A549 (cell line): Measurements from ENCODE around the gene CFAP77. TPM values are rescaled to one million over a fixed set of nuclear protein-coding genes. Genes with fewer than 3 reads are reported as not detected.
"Not testable (repeated sequence)": the region's sequence is repeated elsewhere in the genome, so short reads cannot be mapped to it uniquely, and the experiment has no call there.

Source experiments
- ATAC-seq, 2 experiments: fragments of 200-7000 bp in 1 of 2; fragments of >200 bp in 1 of 2; cut with Nextera tagmentation in 1 of 2; cut with Tn5 transposase in 1 of 2; 3 replicates each; pipeline versions ENCODE4 v1.8.0 to v1.9.1; 2018 to 2020; ENCODE audit warnings: mild to moderate bottlenecking in 1 of 2, moderate library complexity in 1 of 2
- CTCF ChIA-PET: fragments of 300-600 bp; sonication (Branson Sonifier 250); formaldehyde crosslinking; extraction: SDS; loops from one replicate; lab custom pipeline; 2021; ENCODE audit warnings: antibody characterized with exemption, inconsistent platforms; lab: Yijun Ruan, JAX
- POLR2A ChIA-PET: fragments of 350-600 bp; formaldehyde crosslinking; extraction: SDS; loops from one replicate; lab custom pipeline; 2021; ENCODE audit warnings: antibody characterized with exemption, inconsistent platforms; lab: Yijun Ruan, JAX
- DNase-seq, 2 experiments: peaks; one replicate each; pipeline versions ENCODE4 v3.0.0 to v3.0.0-alpha.2; 2011 to 2016; ENCODE audit warnings: low read depth in 1 of 2, low spot score in 1 of 2
- FAIRE-seq: peaks from 2 replicates; lab custom pipeline; 2011; peaks lifted over from hg19 to GRCh38; lab: Jason Lieb, UNC
- H3K27ac ChIP-seq, 2 experiments: fragments of >200 bp; sonication (Bioruptor Twin); formaldehyde crosslinking; 3 replicates each; pipeline ENCODE4 v1.5.1; 2016 to 2017
- H3K4me1 ChIP-seq: fragments of >200 bp; sonication (Bioruptor Twin); formaldehyde crosslinking; 3 replicates; pipeline ENCODE4 v1.6.1; 2016
- H3K4me2 ChIP-seq: fragments of >200 bp; sonication (Bioruptor Twin); formaldehyde crosslinking; 3 replicates; pipeline ENCODE4 v1.6.1; 2016
- H3K4me3 ChIP-seq: fragments of >200 bp; sonication (Bioruptor Twin); formaldehyde crosslinking; 3 replicates; pipeline ENCODE4 v1.5.1; 2016
- H3K9me3 ChIP-seq: fragments of >200 bp; sonication (Bioruptor Twin); formaldehyde crosslinking; 3 replicates; pipeline ENCODE4 v1.6.1; 2016
- ATOH8 ChIP-seq: fragments of 250-450 bp; sonication (Bioruptor Pico); IDR thresholded peaks from 2 replicates; pipeline ENCODE4 v1.5.0; 2020; ENCODE audit warnings: low read depth, mild to moderate bottlenecking, moderate library complexity
- BCL3 ChIP-seq: fragments of >200 bp; sonication (Bioruptor Twin); formaldehyde crosslinking; IDR thresholded peaks from 3 replicates; pipeline ENCODE4 v1.6.1; 2016
- BHLHE40 ChIP-seq: IDR thresholded peaks from 2 replicates; pipeline ENCODE4 v1.6.1; 2012; ENCODE audit warnings: low read depth, low read length, inconsistent platforms
- CHD2 ChIP-seq: fragments of 150-350 bp; IDR thresholded peaks from 2 replicates; pipeline ENCODE4 v1.6.1; 2014; ENCODE audit warnings: low read length; ENCODE audit not compliant: partially characterized antibody
- EHF ChIP-seq: fragments of 250-450 bp; sonication (Bioruptor Pico); IDR thresholded peaks from 2 replicates; pipeline ENCODE4 v1.5.0; 2020; ENCODE audit warnings: mild to moderate bottlenecking
- EHMT2 ChIP-seq: fragments of 200-600 bp; sonication (generic); IDR thresholded peaks from 2 replicates; pipeline ENCODE4 v1.6.1; 2016; ENCODE audit warnings: antibody characterized with exemption, low read depth, mild to moderate bottlenecking, moderate library complexity
- FOSB ChIP-seq: fragments of 250-450 bp; sonication (Bioruptor Pico); IDR thresholded peaks from 2 replicates; pipeline ENCODE4 v1.5.0; 2020; ENCODE audit warnings: mild to moderate bottlenecking, moderate library complexity
- FOSL2 ChIP-seq, 2 experiments: fragments of 450-650 bp in 1 of 2; fragments of >200 bp in 1 of 2; sonication (Bioruptor Twin) in 1 of 2; formaldehyde crosslinking; IDR thresholded peaks; 2 replicates each; pipeline versions ENCODE4 v1.5.0 to v1.6.1; 2016 to 2020; ENCODE audit warnings: mild to moderate bottlenecking in 1 of 2, moderate library complexity in 1 of 2
- HDAC2 ChIP-seq: fragments of 200-600 bp; sonication (generic); IDR thresholded peaks from 2 replicates; pipeline ENCODE4 v1.6.1; 2016
- HES2 ChIP-seq: fragments of >200 bp; sonication (Bioruptor Twin); formaldehyde crosslinking; IDR thresholded peaks from 2 replicates; pipeline ENCODE4 v1.6.1; 2016
- HEYL ChIP-seq: fragments of 250-450 bp; sonication (Bioruptor Pico); IDR thresholded peaks from 2 replicates; pipeline ENCODE4 v1.8.0; 2021; ENCODE audit warnings: mild to moderate bottlenecking, moderate library complexity
- HOXB13 ChIP-seq: fragments of 250-450 bp; sonication (Bioruptor Pico); IDR thresholded peaks from 2 replicates; pipeline ENCODE4 v1.5.0; 2020; ENCODE audit warnings: low read depth, mild to moderate bottlenecking, moderate library complexity
- JUNB ChIP-seq: fragments of >200 bp; sonication (Bioruptor Twin); formaldehyde crosslinking; IDR thresholded peaks from 2 replicates; pipeline ENCODE4 v1.6.1; 2016
- MAZ ChIP-seq: fragments of 150-350 bp; IDR thresholded peaks from 2 replicates; pipeline ENCODE4 v1.6.1; 2014; ENCODE audit warnings: antibody characterized with exemption, low read depth, low read length, borderline replicate concordance
- NFE2L2 ChIP-seq: fragments of 150-350 bp; conservative IDR thresholded peaks from 2 replicates; pipeline ENCODE4 v1.6.1; 2014; ENCODE audit warnings: low read length
- POLR2A ChIP-seq: IDR thresholded peaks from 2 replicates; pipeline ENCODE4 v1.6.1; 2012; ENCODE audit warnings: mild to moderate bottlenecking, low read length
- POLR2AphosphoS2 ChIP-seq: conservative IDR thresholded peaks from 2 replicates; pipeline ENCODE4 v1.6.1; 2012; ENCODE audit warnings: low read length, improper control_type of control experiment, inconsistent platforms
- RAD21 ChIP-seq, 2 experiments: fragments of >200 bp in 1 of 2; sonication (Bioruptor Twin) in 1 of 2; formaldehyde crosslinking in 1 of 2; IDR thresholded peaks in 1 of 2; conservative IDR thresholded peaks in 1 of 2; 2 replicates in 1 of 2; 3 replicates in 1 of 2; pipeline ENCODE4 v1.6.1; 2012 to 2018; ENCODE audit warnings: inconsistent platforms in 1 of 2
- ZC3H11A ChIP-seq: fragments of 450-650 bp; IDR thresholded peaks from 2 replicates; pipeline ENCODE4 v1.6.1; 2014; ENCODE audit warnings: antibody characterized with exemption, mild to moderate bottlenecking
- ZNF302 ChIP-seq: fragments of 250-450 bp; sonication (Bioruptor Pico); IDR thresholded peaks from 2 replicates; pipeline ENCODE4 v1.9.0; 2021; ENCODE audit warnings: inconsistent platforms, mild to moderate bottlenecking, moderate library complexity
- WGBS: methylation state at CpG from one replicate; pipeline ENCODE4 v1.1.6; 2017; ENCODE audit errors: missing lambda C conversion rate; 5-methylcytosine and 5-hydroxymethylcytosine counted together
- polyA plus RNA-seq, 4 experiments: library from polyadenylated mRNA; depleted of rRNA in 3 of 4; stranded (reverse); fragments of >200 nt; fragmentation: RNase III in 1 of 4; extraction: RNeasy Plus Mini Kit Qiagen cat#74134 plus additional on column Dnase treatment in 1 of 4; gene quantifications; 2 replicates in 3 of 4; 3 replicates in 1 of 4; pipeline ENCODE4 v1.2.3, GENCODE V29; 2011 to 2017

CFAP77 gene
- polyA plus RNA-seq, 2 of the 4 experiments (the other 2 are of a cell fraction): 0.05 TPM; not detected in 1

GRCh38 chr9:132378416-132378815, 31.6 kb upstream of the CFAP77 start:
- POLR2A ChIA-PET, H3K4me2 ChIP-seq, DNase-seq, FAIRE-seq, CTCF ChIA-PET, H3K27ac ChIP-seq, H3K4me1 ChIP-seq, H3K9me3 ChIP-seq, H3K4me3 ChIP-seq, ATAC-seq: not testable (repeated sequence)
- whole genome bisulfite sequencing: 93% methylated on average over 3 of the region's 3 CpGs

- no peaks in the 10 kb centered on the region for H3K4me1 ChIP-seq
- H3K4me3 ChIP-seq: no peak overlapping the region
- WGBS: 90% methylated on average over 9 of the region's 9 CpGs
- no peaks in the 10 kb centered on the region for H3K9me3 ChIP-seq
- DNase-seq (no peak), FAIRE-seq (no peak)
- H3K27ac ChIP-seq: no peak overlapping the region
- H3K4me2 ChIP-seq: no peak overlapping the region
- CTCF ChIA-PET: interaction anchor here (1.0 to 1.2 kb wide), 2 partner anchors 24 to 30 kb away, joined by 3 read pairs; no protein-coding TSS in a partner anchor
- no peak for TF ChIP-seq HES2
- no peak for TF ChIP-seq MAZ
- TF ChIP-seq ZC3H11A: no peak
- TF ChIP-seq FOSL2 (IDR thresholded peaks at IDR 0.05): no peak
- no peak for TF ChIP-seq FOSL2 (CRISPR knock-in tag; IDR thresholded peaks at IDR 0.05)
- no peak for TF ChIP-seq HDAC2
- no peak for TF ChIP-seq CHD2
- TF ChIP-seq BCL3: no peak
- no peak for TF ChIP-seq RAD21 (conservative IDR thresholded peaks at IDR 0.05 in 1 of 2, IDR thresholded peaks at IDR 0.05 in 1 of 2)
- TF ChIP-seq, all 56 proteins: peak for 0
- POLR2A ChIA-PET: no interaction called here
- no peak for ATAC-seq
Observed at GRCh38 chr9:132381966-132382541, 28.0 kb upstream of the CFAP77 start.

- ChIA-PET CTCF (interaction anchor here (0.7 kb wide), 1 partner anchor 29 kb away, joined by 3 read pairs; no protein-coding TSS in a partner anchor), POLR2A (no interaction called here)
- WGBS: 94% methylated on average over 10 of the region's 10 CpGs
Observed at GRCh38 chr9:132383462-132383883, 26.5 kb upstream of the CFAP77 start.

GRCh38 chr9:132384376-132384775, 25.6 kb upstream of the CFAP77 start:
- POLR2A ChIA-PET: no interaction called here

More at GRCh38 chr9:132383462-132383883, 26.5 kb upstream of the CFAP77 start:
- FAIRE-seq: no peak
- H3K4me1 ChIP-seq: no peaks in the 10 kb centered on the region
- DNase-seq: no peak
- H3K27ac ChIP-seq: no peak overlapping the region
- H3K4me2 ChIP-seq: no peak overlapping the region
- TF ChIP-seq EHF (CRISPR knock-in tag) (no peak), HEYL (CRISPR knock-in tag) (no peak)
- no peaks in the 10 kb centered on the region for H3K9me3 ChIP-seq
- no peak for ATAC-seq
- no peak overlapping the region for H3K4me3 ChIP-seq

GRCh38 chr9:132387133-132387532, 22.9 kb upstream of the CFAP77 start:
- ChIA-PET POLR2A (interaction anchor here (0.5 kb wide), 1 partner anchor 19 kb away, joined by 3 read pairs; no protein-coding TSS in a partner anchor), CTCF (no interaction called here)
- H3K4me3 ChIP-seq: no peak overlapping the region
- FAIRE-seq (no peak), DNase-seq (no peak), ATAC-seq (no peak)
- WGBS: 89% methylated on average over 7 of the region's 7 CpGs
- TF ChIP-seq ATOH8: no peak
- no peak overlapping the region for H3K27ac ChIP-seq
- H3K9me3 ChIP-seq: no peaks in the 10 kb centered on the region
- H3K4me1 ChIP-seq: no peaks in the 10 kb centered on the region
- no peak overlapping the region for H3K4me2 ChIP-seq

More at GRCh38 chr9:132384376-132384775, 25.6 kb upstream of the CFAP77 start:
- Histone ChIP-seq H3K4me3 (no peak overlapping the region), H3K4me1 (no peaks in the 10 kb centered on the region), H3K9me3 (no peaks in the 10 kb centered on the region), H3K4me2 (no peak overlapping the region)
- FAIRE-seq (no peak), ATAC-seq (no peak), DNase-seq (no peak)
- CTCF ChIA-PET: no interaction called here
- no peak for TF ChIP-seq BHLHE40
- no peak for TF ChIP-seq FOSB (CRISPR knock-in tag)
- TF ChIP-seq POLR2AphosphoS2: no peak
- no peak for TF ChIP-seq HEYL (CRISPR knock-in tag)
- no peak for TF ChIP-seq POLR2A
- no peak for TF ChIP-seq ZNF302 (CRISPR knock-in tag)
- TF ChIP-seq NFE2L2: no peak
- no peak for TF ChIP-seq JUNB
- no peak for TF ChIP-seq HOXB13
- TF ChIP-seq EHMT2: no peak
- TF ChIP-seq, all 56 proteins: peak for 0
- 95% methylated on average over 8 of the region's 8 CpGs for WGBS
- no peak overlapping the region for H3K27ac ChIP-seq
